GM12878 (cell line): ENCODE data around the gene DYNC1I2. TPM values are rescaled to one million over a fixed set of nuclear protein-coding genes. Genes with fewer than 3 reads are reported as not detected.

Experiments used
- ATAC-seq: fragments of 200-7000 bp; cut with Tn5 transposase; 3 replicates; pipeline ENCODE4 v1.9.1; 2020; ENCODE audit warnings: mild to moderate bottlenecking, moderate library complexity
- BruUV-seq: library from RNA; stranded (reverse); fragments of 400-500 nt; replicated peaks from 2 replicates; lab custom pipeline; 2021; lab: Mats Ljungman, UMichigan
- CTCF ChIA-PET: fragments of 300-600 bp; sonication (Branson Sonifier 250); formaldehyde crosslinking; extraction: SDS; loops from one replicate; lab custom pipeline; 2021; ENCODE audit warnings: inconsistent platforms; lab: Yijun Ruan, JAX
- POLR2A ChIA-PET: fragments of 350-600 bp; formaldehyde crosslinking; extraction: SDS; loops from one replicate; lab custom pipeline; 2021; ENCODE audit warnings: inconsistent platforms; lab: Charles Lee
- RAD21 ChIA-PET: fragments of 300-600 bp; sonication (Branson Sonifier 250); formaldehyde crosslinking; loops from one replicate; lab custom pipeline; 2023; ENCODE audit warnings: antibody characterized with exemption; ENCODE audit not compliant: unreplicated experiment; lab: Charles Lee
- SMC1A ChIA-PET: fragments of 300-600 bp; sonication (Branson Sonifier 250); formaldehyde crosslinking; loops from one replicate; lab custom pipeline; 2023; ENCODE audit not compliant: unreplicated experiment, uncharacterized antibody; lab: Charles Lee
- DNase-seq: peaks from one replicate; pipeline ENCODE4 v3.0.0-alpha.2; 2011; ENCODE audit warnings: low read depth, low spot score
- FAIRE-seq: peaks from 3 replicates; lab custom pipeline; 2011; peaks lifted over from hg19 to GRCh38; lab: Jason Lieb, UNC
- H2AFZ ChIP-seq: 2 replicates; pipeline ENCODE4 v1.6.0; 2011; ENCODE audit warnings: low read depth, low read length, control low read depth; ENCODE audit not compliant: control insufficient read depth
- H3K27ac ChIP-seq: 2 replicates; pipeline ENCODE4 v1.5.1; 2011; ENCODE audit warnings: control low read depth; ENCODE audit not compliant: control insufficient read depth, insufficient read depth
- H3K27me3 ChIP-seq, 2 experiments: replicated peaks in 1 of 2; 2 replicates each; pipeline versions ENCODE4 v1.6.0 to v1.6.1; 2011; ENCODE audit warnings: low read length in 1 of 2; ENCODE audit not compliant: control insufficient read depth in 2 of 2, insufficient read depth in 2 of 2
- H3K36me3 ChIP-seq, 2 experiments: 2 replicates each; pipeline ENCODE4 v1.5.1; 2011; ENCODE audit warnings: low read length in 1 of 2; ENCODE audit not compliant: control insufficient read depth in 2 of 2, insufficient read depth in 2 of 2
- H3K4me1 ChIP-seq: 2 replicates; pipeline ENCODE4 v1.6.1; 2011; ENCODE audit warnings: mild to moderate bottlenecking, low read length, moderate library complexity, mixed read lengths; ENCODE audit not compliant: control insufficient read depth, insufficient read depth
- H3K4me2 ChIP-seq: 2 replicates; pipeline ENCODE4 v1.6.0; 2011; ENCODE audit warnings: control low read depth; ENCODE audit not compliant: control insufficient read depth, insufficient read depth
- H3K4me3 ChIP-seq: fragments of 200-600 bp; sonication (generic); 2 replicates; pipeline ENCODE4 v1.5.1; 2016
- H3K79me2 ChIP-seq: 2 replicates; pipeline ENCODE4 v1.6.0; 2011; ENCODE audit warnings: low read length; ENCODE audit not compliant: control insufficient read depth, insufficient read depth
- H3K9ac ChIP-seq: 2 replicates; pipeline ENCODE4 v1.8.0; 2011; ENCODE audit warnings: low read length, control low read depth, mixed read lengths; ENCODE audit not compliant: control insufficient read depth, insufficient read depth
- H3K9me3 ChIP-seq: replicated peaks from 3 replicates; pipeline ENCODE4 v1.5.1; 2011; ENCODE audit warnings: mild to moderate bottlenecking, low read length; ENCODE audit not compliant: control insufficient read depth, insufficient read depth
- H4K20me1 ChIP-seq: 2 replicates; pipeline ENCODE4 v1.6.0; 2011; ENCODE audit not compliant: control insufficient read depth, insufficient read depth
- CTCF ChIP-seq, 3 experiments: IDR thresholded peaks in 2 of 3; conservative IDR thresholded peaks in 1 of 3; 2 replicates each; pipeline ENCODE4 v1.5.1; 2011; ENCODE audit warnings: low read depth in 3 of 3, low read length in 3 of 3, mild to moderate bottlenecking in 3 of 3, control low read depth in 2 of 3, moderate library complexity in 2 of 3, inconsistent platforms in 1 of 3, mixed read lengths in 1 of 3; ENCODE audit not compliant: control insufficient read depth in 2 of 3, insufficient read depth in 1 of 3; ENCODE audit errors: extremely low read depth in 1 of 3
- SKIL ChIP-seq: fragments of 450-650 bp; IDR thresholded peaks from 2 replicates; pipeline ENCODE4 v1.6.1; 2017; ENCODE audit warnings: mild to moderate bottlenecking, low read depth, inconsistent platforms; ENCODE audit not compliant: poor library complexity, severe bottlenecking
- WGBS: methylation state at CpG from one replicate; pipeline ENCODE4 v1.1.6; 2016; ENCODE audit warnings: low lambda C conversion rate; ENCODE audit not compliant: insufficient replicate concordance, insufficient coverage; ENCODE audit errors: missing lambda C conversion rate; 5-methylcytosine and 5-hydroxymethylcytosine counted together
- in situ Hi-C: fragments of 300-500 bp; cut with MboI; formaldehyde crosslinking; loops from 9 replicates; pipeline ENCODE4 v1.14.3; 2018; ENCODE audit warnings: mixed read lengths
- intact Hi-C: fragments of 100-400 bp; cut with micrococcal nuclease; formaldehyde crosslinking; loops from one replicate; pipeline ENCODE4 v1.14.2; 2022; ENCODE audit not compliant: unreplicated experiment
- polyA plus RNA-seq, 11 experiments: library from polyadenylated mRNA; depleted of rRNA in 4 of 11; unstranded in 6 of 11; stranded (reverse) in 5 of 11; fragments of >200 nt; fragmentation: Nextera tagmentation in 4 of 11; fragmentation: Illumina TruSeq in 1 of 11; extraction: Ambion mirVana in 4 of 11; extraction: Trizol in 1 of 11; gene quantifications; 1 replicate in 1 of 11; 2 replicates in 10 of 11; pipeline versions ENCODE4 v1.2.1 to v1.2.3, GENCODE V29; 2011 to 2016; ENCODE audit warnings: inconsistent platforms in 2 of 11, missing spikeins in 2 of 11, low read depth in 1 of 11
- total RNA-seq, 4 experiments: library from RNA; depleted of rRNA in 3 of 4; stranded (reverse); fragments of >200 nt in 3 of 4; fragmentation: Illumina TruSeq in 1 of 4; extraction: Trizol in 1 of 4; gene quantifications; 2 replicates each; pipeline versions ENCODE4 v1.2.1 to v1.2.3, GENCODE V29; 2013 to 2021

DYNC1I2 gene
- total and polyA plus RNA-seq, 10 of the 15 experiments (the other 5 are each of a cell fraction or from before 2014, with no cell fraction given) = 39.9 to 113 (median 53.5) TPM

GRCh38 chr2:171729952-171730317 is 42.7 kb downstream of the DYNC1I2 start:
- Histone ChIP-seq H3K79me2 (no peaks in the 10 kb centered on the region), H3K4me2 (no peak overlapping the region), H4K20me1 (no peaks in the 10 kb centered on the region), H3K27me3 (no peaks in the 10 kb centered on the region), H3K36me3 (peaks cover 0 to 15% of the 10 kb centered on the region in 2 experiments; a peak in 1 of 4 replicates), H2AFZ (no peak overlapping the region), H3K27ac (no peak overlapping the region), H3K4me1 (no peaks in the 10 kb centered on the region), H3K9me3 (no peaks in the 10 kb centered on the region), H3K4me3 (no peak overlapping the region), H3K9ac (no peak overlapping the region)
- intact Hi-C loops = no loop called here
- ATAC-seq (no peak), DNase-seq (no peak), FAIRE-seq (no peak)
- SMC1A ChIA-PET = no interaction called here
- POLR2A ChIA-PET = no interaction called here
- RAD21 ChIA-PET = no interaction called here
- no peak for TF ChIP-seq SKIL
- no peak for TF ChIP-seq CTCF (IDR thresholded peaks at IDR 0.05 in 2 of 3, conservative IDR thresholded peaks at IDR 0.05 in 1 of 3; ENCODE audit: control insufficient read depth in 2 of 3, extremely low read depth in 1 of 3, insufficient read depth in 1 of 3, low read depth in 3 of 3, low read length in 3 of 3)
- BruUV-seq = no TSS peak
- in situ Hi-C loops = no loop called here
- WGBS = 63% methylated on average over 3 of the region's 3 CpGs
- CTCF ChIA-PET = no interaction called here
